HG03108 (cell line): Measurements from ENCODE around the gene MKKS.
A peak's percentile ranks its signal among the peaks of the same experiment; 100 is the strongest.
"Not testable (repeated sequence)": the region's sequence is repeated elsewhere in the genome, so short reads cannot be mapped to it uniquely, and the experiment has no call there.

Experiments used
- ATAC-seq: cut with Tn5 transposase; IDR thresholded peaks from one replicate; pipeline ENCODE4 v1.9.1; 2021; ENCODE audit warnings: moderate library complexity; ENCODE audit not compliant: unreplicated experiment

MKKS gene

GRCh38 chr20:10417218-10417617 is 16.8 kb downstream of the MKKS start:
- ATAC-seq: not testable (repeated sequence)

- ATAC-seq: no peak
These were observed 18.9 kb downstream of the MKKS start for GRCh38 chr20:10415013-10415650.

GRCh38 chr20:10412591-10413408 is 21.2 kb downstream of the MKKS start:
- peak; percentile 77 for ATAC-seq

GRCh38 chr20:10411673-10412072 is 22.3 kb downstream of the MKKS start:
- no peak for ATAC-seq

- no peak for ATAC-seq
These were observed 25.8 kb downstream of the MKKS start for GRCh38 chr20:10408108-10408813.

- ATAC-seq: no peak
These were observed 29.0 kb downstream of the MKKS start for GRCh38 chr20:10404959-10405530.

GRCh38 chr20:10404023-10404628 is 29.9 kb downstream of the MKKS start:
- ATAC-seq: no peak

GRCh38 chr20:10402938-10403608 is 30.9 kb downstream of the MKKS start:
- ATAC-seq: no peak

- ATAC-seq: no peak
These were observed 35.1 kb downstream of the MKKS start for GRCh38 chr20:10398834-10399369.

- ATAC-seq: not testable (repeated sequence)
These were observed 39.3 kb downstream of the MKKS start for GRCh38 chr20:10394752-10395151.

- no peak for ATAC-seq
These were observed 43.3 kb downstream of the MKKS start for GRCh38 chr20:10390709-10391108.

GRCh38 chr20:10388597-10388996 is 45.4 kb downstream of the MKKS start:
- no peak for ATAC-seq

- ATAC-seq: no peak
These were observed 46.3 kb downstream of the MKKS start for GRCh38 chr20:10387686-10388085.

- no peak for ATAC-seq
These were observed 48.0 kb downstream of the MKKS start for GRCh38 chr20:10385850-10386544.

- no peak for ATAC-seq
These were observed 52.5 kb downstream of the MKKS start for GRCh38 chr20:10381477-10381876.

GRCh38 chr20:10379761-10380160 is 54.3 kb downstream of the MKKS start:
- no peak for ATAC-seq

GRCh38 chr20:10376270-10377075 is 57.5 kb downstream of the MKKS start:
- no peak for ATAC-seq

- ATAC-seq: no peak
These were observed 58.8 kb downstream of the MKKS start for GRCh38 chr20:10375191-10375590.

- no peak for ATAC-seq
These were observed 60.0 kb downstream of the MKKS start for GRCh38 chr20:10374036-10374435.
